AG09309 (cell line): ENCODE measurements around the gene RITA1.

Source experiments
- DNase-seq: peaks from one replicate; pipeline ENCODE4 v3.0.0-alpha.2; 2010; ENCODE audit warnings: low read depth
- H3K4me3 ChIP-seq: 2 replicates; pipeline ENCODE4 v1.5.1; 2011; ENCODE audit warnings: mild to moderate bottlenecking, low read depth, low read length, moderate library complexity; ENCODE audit not compliant: control insufficient read depth
- CTCF ChIP-seq: IDR thresholded peaks from 2 replicates; pipeline ENCODE4 v1.5.1; 2011; ENCODE audit warnings: mild to moderate bottlenecking, low read depth, low read length, inconsistent platforms; ENCODE audit not compliant: insufficient read depth, control insufficient read depth; ENCODE audit errors: missing control alignments

Gene RITA1

GRCh38 chr12:113161415-113162016 lies 24.0 kb upstream of the RITA1 start:
- DNase-seq = no peak
- no peak overlapping the region for H3K4me3 ChIP-seq
- TF ChIP-seq CTCF = no peak

DNA sequence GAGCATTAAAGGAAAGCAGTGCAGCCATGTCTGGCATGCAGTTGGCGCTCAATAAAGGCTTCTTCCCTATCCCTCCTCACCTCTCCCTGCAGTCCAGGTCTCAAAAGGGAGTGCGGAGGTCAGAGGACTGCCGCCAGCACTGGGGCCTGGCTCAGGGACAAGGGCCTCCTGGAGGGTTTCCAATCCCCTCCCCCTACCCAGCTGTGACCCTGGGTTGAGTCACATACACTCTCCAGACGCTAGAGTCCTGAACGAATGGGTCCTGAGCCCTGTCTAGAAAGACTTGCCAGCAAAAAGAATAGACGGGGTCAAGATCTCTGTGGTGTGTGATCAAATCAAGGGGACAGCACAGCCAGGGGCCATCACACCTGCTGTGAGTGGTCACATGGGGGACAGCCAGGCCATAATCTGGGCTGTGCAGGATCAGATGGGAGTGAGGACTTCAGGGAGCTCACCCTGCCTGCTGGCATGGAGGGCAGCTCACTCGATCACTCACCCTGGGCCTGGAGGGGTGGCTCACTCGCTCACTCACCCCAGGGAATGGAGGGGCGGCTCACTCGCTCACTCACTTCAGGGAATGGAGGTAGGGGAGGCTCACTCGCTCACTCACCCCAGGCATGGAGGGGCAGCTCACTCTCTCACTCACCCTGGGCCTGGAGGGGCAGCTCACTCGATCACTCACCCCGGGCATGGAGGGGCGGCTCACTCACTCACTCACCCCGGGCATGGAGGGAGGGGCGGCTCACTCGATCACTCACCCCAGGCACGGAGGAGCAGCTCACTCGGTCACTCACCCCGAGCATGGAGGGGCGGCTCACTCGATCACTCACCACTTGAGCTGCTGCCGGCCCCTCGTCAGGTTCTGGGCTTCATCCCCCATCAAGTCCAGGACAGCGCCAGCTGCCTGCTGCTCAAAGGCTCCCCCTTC lies 23.2 kb upstream of the RITA1 start:
- H3K4me3 ChIP-seq = no peak overlapping the region
- no peak for DNase-seq
- no peak for TF ChIP-seq CTCF

- no peak for TF ChIP-seq CTCF
- DNase-seq = no peak
- no peak overlapping the region for H3K4me3 ChIP-seq
Observed at GRCh38 chr12:113163030-113163360, 22.5 kb upstream of the RITA1 start.

DNA sequence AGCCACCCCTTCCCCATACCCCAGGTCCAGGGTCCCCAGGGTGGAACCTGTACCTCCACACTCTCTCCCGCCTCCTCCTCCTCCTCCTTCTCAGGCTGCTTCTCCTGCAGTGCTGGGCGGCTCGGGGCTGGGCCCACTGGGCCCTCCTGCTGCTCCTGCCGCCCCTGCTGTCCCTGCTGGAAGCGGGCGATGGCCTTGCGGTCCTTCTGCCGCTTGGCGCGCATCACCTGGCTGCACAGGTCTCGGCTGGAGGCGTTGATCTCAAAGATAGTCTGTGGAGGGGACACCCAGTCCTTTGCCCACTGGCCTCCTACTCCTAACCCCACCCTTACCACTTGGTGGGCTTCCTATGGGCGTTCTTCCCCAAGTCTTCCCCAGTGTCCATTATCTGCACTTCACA lies 21.5 kb upstream of the RITA1 start:
- DNase-seq = no peak
- no peak for TF ChIP-seq CTCF
- no peak overlapping the region for H3K4me3 ChIP-seq

DNA sequence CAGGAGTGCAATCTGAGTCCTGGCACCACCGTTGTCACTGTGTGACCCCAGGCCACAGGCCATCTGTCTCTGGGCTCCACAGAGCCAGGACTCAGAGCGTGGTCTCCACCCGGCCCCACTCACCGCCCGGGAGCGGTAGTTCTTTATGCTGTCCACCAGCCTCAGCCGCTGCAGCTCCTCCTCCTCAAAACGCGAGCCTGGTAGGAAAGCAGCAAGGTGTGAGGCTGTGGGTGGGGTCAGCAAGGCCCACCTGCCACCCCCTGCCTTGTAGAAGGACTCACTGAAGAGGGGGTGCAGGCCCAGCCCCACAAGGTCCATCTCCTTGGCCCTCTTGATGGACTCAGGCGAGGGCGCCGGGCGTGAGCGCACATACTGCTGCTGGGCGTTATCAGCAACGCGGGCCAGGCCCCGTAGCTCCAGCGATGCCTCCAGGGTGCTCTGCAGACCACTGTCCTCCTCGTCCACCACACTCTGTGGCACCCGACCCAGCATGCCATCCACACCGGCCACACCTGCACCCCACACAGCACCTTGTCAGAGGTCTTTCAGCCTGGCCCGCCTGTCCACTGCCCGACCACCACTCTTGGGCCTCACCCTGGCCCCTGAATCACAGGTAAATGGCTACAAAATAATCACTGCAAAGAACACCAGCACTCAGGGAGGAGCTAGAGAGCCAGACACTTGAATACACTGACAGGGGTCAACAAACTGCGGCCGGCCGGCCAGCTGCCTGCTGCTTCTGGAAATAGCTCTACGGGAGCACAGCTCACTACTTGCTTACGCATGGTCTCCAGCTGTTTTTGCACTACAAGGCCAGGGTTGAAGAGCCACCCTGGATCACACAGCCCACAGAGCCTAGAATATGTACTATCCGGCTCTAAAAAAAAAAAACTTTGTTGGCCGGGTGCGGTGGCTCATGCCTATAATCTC lies 19.7 kb upstream of the RITA1 start:
- no peak for TF ChIP-seq CTCF
- H3K4me3 ChIP-seq = no peak overlapping the region
- DNase-seq = no peak

DNA sequence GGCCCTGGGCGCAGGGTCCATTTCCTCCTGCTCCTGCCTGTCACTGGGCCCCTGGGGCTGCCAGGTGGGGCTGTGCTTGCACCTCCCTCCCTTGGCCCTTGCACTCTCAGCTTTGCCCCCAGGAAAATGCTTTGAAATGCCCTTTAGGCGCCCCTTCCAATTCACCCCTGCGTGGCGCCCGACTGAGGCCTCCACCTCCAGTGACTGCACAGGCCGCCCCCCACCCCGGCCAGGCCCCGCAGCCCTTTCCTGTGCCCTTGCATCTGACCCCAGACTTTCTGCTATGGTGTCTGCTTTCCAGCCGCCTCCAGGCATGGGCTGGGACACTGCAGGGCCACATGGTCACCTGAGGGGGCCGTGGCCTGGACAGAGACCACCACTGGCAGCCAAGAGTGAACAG lies 17.7 kb upstream of the RITA1 start:
- no peak for TF ChIP-seq CTCF
- DNase-seq = no peak
- H3K4me3 ChIP-seq = no peak overlapping the region
